GM18499 (cell line): Measurements from ENCODE around the gene APOOL.
A peak's percentile ranks its signal among the peaks of the same experiment; 100 is the strongest.
"Not testable (repeated sequence)": the region's sequence is repeated elsewhere in the genome, so short reads cannot be mapped to it uniquely, and the experiment has no call there.

Experiments used
- ATAC-seq: cut with Tn5 transposase; IDR thresholded peaks from one replicate; pipeline ENCODE4 v1.9.1; 2021; ENCODE audit warnings: moderate number of reproducible peaks; ENCODE audit not compliant: insufficient read depth, unreplicated experiment

The APOOL gene, protein sequence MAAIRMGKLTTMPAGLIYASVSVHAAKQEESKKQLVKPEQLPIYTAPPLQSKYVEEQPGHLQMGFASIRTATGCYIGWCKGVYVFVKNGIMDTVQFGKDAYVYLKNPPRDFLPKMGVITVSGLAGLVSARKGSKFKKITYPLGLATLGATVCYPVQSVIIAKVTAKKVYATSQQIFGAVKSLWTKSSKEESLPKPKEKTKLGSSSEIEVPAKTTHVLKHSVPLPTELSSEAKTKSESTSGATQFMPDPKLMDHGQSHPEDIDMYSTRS

DNA sequence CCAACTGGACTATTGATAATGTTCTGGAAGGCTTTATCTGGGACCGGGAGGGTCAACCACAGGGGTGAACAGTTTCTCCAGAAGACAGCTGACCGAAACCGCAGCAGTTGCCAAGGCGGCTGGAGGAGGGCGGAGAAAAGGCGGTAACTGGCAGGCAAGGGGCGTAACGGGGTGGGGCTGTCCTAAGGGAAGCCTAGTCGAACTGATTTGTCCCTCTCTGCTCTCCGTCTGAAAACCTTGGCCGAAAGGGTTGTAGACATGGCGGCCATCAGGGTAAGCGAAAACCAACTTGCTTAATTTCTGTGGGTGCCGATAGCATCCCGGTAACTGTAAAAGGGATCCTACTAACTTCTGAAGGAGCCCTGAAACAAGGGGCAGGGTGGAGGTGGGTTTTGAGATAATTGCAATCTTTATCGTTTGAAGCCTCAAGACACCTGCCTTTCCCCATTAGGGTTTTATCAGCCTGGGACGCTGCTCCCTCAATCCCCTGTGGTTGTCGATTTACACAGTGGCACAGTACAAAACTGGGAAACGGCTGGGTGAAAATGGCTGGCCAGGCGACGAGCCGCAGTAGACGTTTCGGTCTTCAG, at the start of gene APOOL:
Gene APOOL (plus strand): TSS at position 223 of the 590 bp plus-strand sequence. CDS start 36 bp downstream, at position 259.
- peak; percentile 91 for ATAC-seq

DNA sequence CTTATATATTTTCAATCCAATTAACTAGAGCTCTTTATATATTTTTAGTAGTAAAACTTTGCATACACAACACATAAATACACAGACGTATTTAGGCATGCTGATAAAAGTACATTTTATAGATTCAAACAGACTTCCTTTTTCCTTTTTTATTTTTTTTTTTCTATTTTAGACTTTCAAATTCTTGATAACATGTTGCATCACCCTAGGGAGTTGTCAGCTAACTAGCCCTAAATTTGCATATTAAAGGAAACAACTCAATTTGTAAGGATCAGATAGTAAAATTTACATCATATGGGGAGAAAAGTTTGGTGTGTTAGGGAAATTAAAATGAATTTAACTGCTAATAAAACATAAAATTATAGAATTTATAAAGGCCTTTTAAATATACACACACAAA, 47.4 kb upstream of the APOOL start:
- ATAC-seq, result no peak

DNA sequence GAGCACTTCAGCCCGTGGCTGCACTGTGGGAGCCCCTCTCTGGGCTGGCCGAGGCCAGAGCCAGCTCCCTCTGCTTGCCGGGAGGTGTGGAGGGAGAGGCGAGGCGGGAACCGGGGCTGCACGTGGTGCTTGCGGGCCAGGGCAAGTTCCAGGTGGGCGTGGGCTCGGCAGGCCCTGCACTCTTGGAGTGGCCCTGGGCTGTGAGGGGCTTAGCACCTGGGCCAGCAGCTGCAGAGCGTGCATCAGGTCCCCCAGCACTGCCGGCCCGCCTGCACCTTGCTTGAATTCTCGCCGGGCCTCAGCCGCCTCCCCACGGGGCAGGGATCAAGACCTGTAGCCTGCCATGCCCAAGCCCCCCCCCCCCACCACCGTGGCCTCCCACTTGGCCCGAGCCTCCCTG, 28.9 kb upstream of the APOOL start:
- no peak for ATAC-seq

GRCh38 chrX:84991739-84992138, 11.9 kb upstream of the APOOL start:
- ATAC-seq, result not testable (repeated sequence)

DNA sequence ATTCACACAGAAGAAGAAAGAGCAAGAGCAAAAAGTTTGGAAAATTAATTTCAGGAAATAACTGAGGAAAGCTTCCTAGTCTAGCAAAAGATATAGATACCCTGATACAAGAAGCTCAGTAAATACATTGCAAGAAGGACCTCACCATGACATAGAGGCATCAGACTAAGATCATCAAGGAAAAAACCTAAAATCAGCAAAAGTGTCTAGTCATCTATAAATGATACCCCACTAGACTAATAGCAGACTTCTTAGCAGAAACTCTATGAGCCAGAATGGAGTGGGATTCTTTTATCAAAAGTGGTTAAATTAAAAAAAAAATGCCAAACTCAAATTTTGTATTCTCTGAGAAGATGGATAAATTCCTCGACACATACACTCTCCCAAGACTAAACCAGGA, 10.5 kb upstream of the APOOL start:
- ATAC-seq, result no peak

DNA sequence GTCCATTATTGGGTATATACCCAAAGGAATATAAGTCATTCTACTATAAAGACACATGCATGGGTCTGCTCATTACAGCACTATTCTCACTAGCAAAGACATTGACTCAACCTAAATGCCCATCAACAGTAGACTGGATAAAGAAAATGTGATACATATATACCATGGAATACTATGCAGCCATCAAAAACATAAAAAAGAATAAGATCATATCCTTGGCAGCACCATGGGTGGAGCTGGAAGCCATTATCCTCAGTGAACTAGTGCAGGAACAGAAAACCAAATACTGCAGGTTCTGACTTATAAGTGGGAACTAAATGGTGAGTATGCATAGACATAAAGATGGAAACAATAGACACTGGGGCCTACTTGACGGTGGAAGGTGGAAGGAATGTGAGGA, 2.3 kb upstream of the APOOL start:
- no peak for ATAC-seq

DNA sequence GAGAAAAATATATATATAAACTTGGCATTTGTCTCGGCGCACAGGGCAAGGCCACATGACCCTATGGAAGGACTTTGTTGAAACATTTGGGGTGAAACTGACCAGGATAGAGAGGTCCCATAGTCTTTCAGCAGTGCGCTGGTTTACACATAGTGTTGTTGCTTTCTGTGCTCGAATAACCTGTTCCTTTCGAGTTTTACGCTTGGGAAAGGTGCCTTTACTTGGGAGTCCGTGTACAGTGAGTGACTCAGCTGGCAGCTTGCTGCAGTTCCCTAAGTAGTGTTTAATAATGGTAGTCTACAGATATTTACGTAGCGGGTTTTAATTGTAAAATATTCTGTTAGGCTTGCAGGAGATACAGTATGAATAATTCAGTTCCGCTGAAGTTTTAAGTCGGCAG, 578 bp downstream of the APOOL start:
- ATAC-seq, result no peak

DNA sequence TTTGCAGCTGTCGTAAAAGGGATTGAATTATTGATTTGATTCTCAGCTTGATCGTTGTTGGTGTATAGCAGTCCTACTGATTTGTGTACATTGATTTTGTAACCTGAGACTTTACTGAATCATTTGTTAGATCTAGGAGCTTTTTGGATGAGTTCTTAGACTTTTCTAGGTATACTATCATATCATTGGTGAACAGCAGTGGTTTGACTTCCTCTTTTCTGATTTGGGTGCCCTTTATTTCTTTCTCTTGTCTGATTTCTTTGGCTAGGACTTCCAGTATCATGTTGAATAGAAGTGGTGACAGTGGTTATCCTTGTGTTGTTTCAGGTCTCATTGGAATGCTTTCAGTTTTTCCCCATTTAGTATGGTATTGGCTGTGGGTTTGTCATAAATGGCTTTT, 8.4 kb downstream of the APOOL start:
- no peak for ATAC-seq

GRCh38 chrX:85015351-85015750, 11.7 kb downstream of the APOOL start:
- not testable (repeated sequence) for ATAC-seq

GRCh38 chrX:85017721-85018120, 14.0 kb downstream of the APOOL start:
- ATAC-seq, result no peak

DNA sequence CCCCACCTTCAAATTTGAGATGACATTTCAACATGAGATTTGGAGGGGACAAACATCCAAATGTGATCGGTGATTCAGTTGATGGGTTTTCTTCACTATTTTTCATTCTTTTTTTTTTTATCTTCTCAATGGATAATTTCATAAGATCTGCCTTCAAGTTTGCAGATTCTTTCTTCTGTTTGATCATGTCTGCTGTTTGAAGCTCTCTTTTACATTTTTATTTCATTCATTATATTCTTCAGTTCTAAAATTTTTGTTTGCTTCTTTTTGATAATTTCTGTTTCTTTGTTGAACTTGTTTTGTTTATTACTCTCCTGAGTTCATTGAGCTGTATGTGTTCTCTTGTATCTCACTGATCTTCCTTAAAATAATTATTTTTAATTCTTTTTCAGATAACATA, 14.8 kb downstream of the APOOL start:
- no peak for ATAC-seq

DNA sequence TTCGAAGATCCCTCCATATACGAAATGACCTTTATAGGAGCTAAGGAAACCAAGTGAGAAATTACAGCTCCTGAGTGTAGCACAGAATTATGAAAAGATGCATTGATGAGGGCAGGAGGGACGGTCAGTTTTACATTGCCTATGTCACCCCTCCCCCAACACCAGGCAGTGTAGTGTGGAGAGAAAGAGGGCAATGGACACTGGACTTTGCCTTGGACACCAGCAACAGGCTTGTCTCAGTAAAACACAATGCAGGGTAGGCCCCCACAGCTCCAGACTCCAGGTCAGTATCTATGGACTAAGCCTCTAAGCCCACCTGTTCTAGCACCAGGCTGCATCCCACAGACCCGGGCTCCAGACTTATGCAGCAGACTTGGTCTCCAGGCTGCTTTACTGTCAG, 16.5 kb downstream of the APOOL start:
- no peak for ATAC-seq

- ATAC-seq, result no peak
These were observed 20.4 kb downstream of the APOOL start for GRCh38 chrX:85024044-85024443.

GRCh38 chrX:85024562-85024961, 20.9 kb downstream of the APOOL start:
- ATAC-seq, result no peak

DNA sequence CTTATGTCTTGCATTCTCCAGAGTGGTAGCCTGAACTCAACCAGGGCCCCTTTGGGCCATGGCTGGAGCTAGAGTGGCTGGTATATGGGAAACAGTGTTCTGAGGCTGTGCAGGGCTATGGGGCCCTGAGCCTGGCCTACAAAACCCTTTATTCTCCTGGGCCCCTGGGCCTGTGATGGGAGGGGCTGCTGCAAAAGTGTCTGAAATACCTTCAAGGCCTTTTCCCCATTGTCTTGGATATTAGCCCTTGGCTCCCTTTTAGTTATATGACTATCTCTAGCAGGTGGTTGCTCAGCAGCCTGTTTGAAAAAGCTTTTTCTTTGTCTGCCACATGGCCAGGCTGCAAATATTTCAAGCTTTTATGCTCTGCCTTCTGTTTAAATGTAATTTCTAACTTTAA, 22.5 kb downstream of the APOOL start:
- ATAC-seq, result no peak

DNA sequence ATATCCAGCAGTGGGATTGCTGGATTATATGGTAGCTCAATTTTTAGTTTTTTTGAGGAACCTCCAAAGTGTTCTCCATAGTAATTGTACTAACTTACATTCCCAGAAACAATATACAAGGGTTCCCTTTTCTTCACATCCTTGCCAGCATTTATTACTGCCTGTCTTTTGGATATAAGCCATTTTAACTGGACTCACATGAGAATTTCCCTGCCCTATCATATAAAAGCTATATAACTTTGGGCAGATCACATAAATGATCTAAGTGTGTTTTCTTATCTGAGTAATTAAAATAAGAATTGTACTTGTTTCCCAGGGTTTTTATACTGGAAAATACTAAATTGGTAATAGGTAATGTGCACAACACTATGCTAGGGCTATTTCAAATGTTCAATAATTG, 25.4 kb downstream of the APOOL start:
- ATAC-seq, result no peak

- ATAC-seq, result no peak
These were observed 27.8 kb downstream of the APOOL start for GRCh38 chrX:85031505-85031904.

DNA sequence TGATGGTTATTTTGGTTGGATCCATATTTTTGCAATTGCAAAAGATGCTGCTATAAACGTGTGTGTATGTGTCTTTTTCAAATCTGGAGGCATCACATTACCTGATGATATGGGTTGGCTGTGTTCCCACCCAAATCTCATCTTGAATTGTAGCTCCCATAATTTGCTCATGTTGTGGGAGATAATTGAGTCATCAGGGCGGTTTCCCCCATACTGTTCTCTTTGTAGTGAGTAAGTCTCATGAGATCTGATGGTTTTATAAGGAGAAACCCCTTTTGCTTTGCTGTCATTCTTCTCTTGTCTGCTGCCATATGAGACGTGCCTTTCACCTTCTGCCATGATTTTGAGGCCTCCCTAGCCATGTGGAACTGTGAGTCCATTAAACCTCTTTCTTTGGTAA, 33.4 kb downstream of the APOOL start:
- ATAC-seq, result no peak

GRCh38 chrX:85051627-85052026, 48.0 kb downstream of the APOOL start:
- no peak for ATAC-seq

- ATAC-seq, result no peak
These were observed 48.5 kb downstream of the APOOL start for GRCh38 chrX:85052205-85052604.

DNA sequence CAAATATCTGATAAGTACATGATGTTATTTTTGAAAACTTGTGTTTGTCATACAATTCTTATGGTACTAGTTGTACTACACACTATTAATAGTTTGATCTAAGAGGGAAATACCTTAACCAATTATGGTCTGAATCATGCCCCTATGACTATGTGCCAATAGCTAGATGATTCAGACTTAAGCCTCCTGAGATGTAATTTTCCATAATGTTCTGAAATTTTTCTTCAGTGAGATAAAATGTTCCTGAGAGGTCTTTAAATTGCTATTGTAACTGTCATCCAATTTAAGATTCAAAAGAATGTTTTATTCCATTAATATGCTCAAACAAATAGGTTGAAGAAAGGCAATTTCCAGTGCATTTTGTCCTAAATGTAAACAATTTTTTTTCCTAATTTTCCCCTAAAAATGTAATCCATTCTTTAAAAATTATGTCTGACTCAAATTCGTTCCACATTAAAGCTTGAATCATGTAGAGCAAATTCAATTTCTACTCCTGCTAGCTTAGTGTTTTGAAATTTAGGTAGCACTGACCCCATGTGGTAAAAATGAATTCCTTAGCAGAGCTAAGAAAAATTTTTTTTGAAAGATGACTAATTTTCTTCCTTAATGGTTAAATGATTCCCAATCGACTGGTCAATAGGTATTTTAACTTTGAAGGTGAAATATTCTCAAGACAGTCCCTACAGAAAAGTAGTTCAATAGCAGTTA, 49.1 kb downstream of the APOOL start:
- ATAC-seq, result no peak
